ENCODE measurements around the gene FUT9.

The FUT9 gene

DNA sequence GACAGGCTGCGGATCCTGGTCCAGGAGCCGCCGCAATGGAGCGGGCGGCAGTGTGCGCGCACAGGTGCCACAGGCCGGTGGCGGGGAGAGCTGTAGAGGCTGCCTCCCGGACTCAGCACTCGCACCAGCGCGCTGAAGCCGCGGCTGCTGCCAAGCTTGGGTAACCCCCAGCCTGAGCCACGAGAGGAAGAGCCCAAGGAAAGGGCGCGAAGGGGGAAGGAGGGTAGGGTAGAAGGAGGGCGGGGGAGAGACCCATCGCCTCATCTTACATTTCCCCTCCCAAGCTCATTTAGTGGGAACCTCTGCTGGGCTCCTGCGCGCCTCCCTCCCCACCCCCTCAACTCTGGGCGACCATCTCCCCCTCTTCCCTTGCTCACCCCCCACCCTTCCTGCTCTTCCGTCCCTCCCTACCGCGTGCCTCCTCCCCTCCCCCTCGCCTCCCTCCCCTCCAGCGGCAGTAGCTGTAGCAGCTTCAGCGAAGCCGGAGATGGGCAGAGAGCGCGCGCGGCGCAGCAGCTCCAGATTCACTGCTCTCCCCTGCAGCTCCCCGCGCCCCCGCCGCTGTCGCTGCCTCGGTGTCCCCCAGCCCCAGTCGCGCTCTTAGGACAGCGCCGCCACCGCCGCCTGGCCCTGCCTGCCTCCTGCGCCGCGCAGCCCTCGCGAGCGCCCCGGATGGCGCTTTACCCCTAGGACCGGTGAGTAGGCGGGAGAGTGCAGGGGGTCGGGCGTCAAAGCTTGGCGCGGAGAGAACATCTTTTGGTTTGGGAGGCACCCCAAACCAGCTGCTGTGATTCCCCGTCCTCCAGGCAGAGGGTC lies at the start of gene FUT9:
TSS of gene FUT9 (plus strand) at position 457 of the 816 bp plus-strand sequence. CDS start 187,182 bp downstream, outside the sequence.
- no peak for DNase-seq

DNA sequence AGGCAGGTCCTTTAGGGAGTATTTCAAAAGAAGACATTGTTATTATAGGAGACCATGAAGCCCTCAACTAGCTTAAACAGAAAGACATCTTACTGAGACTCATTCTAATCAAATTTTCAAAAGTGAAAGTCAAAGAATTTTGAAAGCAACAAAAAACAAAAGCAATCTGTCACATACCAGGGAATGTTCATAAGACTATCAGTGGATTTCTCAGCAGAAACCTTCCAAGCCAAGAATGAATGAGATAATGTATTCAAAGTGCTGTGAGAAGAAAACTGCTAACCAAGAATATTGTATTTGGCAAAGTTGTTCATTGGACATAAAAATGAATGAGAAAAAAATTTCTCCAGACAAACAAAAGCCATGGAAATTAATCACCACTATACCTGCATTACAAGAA lies 48.2 kb upstream of the FUT9 start:
- no peak for DNase-seq

DNA sequence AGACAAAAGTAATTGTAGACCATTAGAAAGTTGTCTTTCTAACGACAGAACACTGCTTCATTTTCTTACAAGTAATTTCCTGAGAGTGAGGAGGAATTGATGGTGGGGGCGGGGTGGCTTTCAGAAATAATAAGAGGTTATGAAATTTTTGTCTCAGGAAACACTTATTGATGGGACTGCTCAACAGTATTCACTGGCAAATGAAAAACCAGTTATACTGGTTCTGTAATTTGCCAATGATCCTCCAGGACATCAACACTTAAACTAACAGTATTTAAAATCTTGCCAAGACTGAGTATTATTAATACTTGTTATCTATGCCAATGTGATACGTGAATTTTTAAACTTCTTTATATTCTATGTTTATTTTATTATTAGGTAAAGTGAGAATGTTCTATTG lies 41.8 kb upstream of the FUT9 start:
- no peak for DNase-seq

DNA sequence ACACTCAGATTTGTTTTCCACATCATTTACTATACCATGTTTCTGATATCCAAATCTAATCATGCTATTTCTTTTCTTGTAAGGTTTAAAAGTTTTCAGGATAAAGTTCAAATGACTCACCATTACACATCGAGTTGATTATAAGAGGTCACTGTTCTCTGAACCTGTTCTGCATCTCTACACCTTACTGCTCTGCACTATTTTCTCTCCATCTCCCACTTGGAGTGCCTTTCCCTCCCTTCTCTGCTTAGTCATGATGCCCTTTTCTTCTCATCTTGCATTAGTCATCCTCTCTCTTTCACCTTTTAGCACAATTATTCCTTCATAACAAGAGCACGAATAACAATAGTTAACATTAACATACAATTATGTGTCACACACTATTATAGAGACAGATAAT lies 37.5 kb upstream of the FUT9 start:
- no peak for DNase-seq

DNA sequence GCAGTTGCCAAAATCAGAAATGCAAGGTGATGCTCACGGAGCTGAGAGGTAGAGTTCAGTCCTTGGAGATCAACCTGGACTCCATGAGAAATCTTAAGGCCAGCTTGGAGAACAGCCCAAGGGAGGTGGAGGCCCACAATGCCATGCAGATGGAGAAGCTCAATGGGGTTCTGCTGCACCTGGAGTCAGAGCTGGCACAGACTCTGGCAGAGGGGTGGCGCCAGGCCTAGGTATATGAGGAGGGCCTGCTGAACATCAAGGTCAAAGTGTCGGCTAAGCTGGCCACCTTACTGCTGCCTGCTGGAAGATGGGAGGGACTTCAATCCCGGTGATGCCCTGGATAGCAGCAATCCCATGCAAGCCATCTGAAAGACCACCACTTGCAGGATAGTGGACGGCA lies 23.9 kb upstream of the FUT9 start:
- no peak for DNase-seq

DNA sequence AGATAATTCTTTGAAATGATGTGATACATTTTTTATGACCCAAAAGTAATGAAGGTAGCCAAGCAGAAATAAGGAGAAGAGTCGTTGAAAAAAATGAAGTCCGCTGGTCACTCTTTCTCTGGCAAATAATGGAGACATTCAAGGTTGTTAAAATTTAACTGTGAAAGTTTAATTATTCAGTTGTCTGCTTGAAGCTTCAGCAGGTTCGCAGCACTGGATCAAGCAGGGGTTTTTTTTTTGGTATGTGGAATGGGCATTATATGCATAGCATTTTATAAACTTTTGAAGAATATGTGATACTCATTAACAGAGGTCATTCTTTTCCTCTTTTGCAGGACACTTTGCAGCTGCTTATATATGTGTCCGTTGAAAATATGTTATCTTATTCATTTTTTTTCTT lies 21.6 kb upstream of the FUT9 start:
- no peak for DNase-seq

DNA sequence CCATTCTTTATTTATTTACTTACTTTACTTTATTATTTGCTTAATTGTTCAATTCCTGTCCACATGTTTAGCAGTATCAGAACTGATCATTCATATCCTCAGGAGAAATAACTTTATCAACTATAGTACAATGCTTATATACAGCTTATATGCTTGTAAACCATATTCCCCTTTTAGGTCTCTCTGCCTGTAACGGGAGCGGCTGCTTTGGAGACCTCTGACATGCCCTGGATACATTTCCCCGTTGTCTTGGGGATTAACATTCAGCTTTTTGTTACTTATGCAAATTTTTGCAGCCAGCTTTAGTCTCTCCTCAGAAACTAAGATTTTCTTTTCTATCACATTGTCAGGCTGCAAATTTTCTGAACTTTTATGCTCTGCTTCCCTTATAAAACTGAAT lies 17.6 kb upstream of the FUT9 start:
- no peak for DNase-seq

DNA sequence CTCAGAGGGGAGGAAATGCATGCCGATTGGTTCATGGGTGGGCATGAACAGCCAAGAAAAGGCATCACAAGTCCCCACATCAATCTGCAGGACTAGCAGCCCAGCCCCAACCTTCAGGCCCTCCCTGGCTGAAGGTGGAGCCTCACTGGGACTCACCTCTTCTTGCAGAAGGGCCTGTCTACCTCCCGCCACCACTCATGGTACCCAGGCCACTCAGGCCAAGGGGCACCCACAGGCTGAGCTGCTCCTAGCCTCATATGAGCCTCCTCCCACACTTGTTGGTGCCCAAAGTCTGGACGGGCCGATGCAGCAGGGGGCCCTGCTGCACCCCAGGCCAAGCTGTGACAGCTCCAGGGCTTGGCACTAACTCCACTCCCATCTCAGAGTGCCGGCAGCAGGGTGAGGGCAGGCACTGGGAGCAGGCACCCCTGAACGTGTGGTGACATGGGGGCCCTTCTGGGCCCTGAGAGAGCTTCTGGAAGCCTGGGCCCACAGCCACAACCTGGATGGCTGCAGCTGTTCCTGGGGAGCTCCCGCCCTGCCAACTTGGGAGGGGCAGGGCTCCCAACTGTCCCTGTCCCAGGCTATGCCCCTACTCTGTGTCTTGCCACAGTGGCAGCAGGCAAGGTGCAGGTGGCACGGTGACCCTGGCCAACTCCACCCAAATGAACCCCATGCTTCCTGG lies 13.7 kb upstream of the FUT9 start:
- no peak for DNase-seq

DNA sequence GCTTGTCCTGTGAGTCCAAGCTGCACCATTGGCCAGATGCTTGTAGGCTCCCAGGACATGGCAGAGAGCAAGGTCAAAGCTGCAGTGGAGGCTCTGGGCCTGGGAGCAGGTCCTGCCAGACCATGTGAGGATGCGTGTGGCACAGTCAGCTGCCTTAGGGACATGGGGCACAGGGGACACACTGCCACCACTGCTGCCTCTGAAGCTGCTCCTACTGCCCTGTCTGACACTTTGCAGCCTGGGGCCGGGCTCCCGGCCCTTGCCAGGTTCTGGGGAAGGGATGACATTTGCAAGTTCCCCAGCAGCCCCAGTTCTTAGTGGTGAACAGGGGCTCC lies 13.2 kb upstream of the FUT9 start:
- no peak for DNase-seq

DNA sequence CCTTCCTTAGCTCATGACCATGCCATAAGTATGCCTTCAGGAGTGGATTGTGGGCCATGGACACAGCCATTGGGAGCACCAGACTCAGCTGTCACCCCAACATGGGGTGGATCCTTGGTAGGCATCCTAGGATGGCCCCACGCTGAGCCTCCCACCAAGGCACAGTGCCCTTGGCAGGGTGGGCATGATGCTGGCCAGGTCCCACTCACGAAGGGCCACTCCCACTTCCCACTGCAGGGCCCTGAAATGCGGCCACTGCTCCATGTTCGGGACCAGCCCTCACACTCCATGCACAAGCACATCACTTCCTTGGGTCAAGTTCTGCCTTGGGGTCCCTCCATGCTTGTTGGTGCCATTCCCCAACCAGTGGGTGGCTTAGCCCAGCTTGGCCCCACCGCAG lies 12.9 kb upstream of the FUT9 start:
- DNase-seq, result no peak

DNA sequence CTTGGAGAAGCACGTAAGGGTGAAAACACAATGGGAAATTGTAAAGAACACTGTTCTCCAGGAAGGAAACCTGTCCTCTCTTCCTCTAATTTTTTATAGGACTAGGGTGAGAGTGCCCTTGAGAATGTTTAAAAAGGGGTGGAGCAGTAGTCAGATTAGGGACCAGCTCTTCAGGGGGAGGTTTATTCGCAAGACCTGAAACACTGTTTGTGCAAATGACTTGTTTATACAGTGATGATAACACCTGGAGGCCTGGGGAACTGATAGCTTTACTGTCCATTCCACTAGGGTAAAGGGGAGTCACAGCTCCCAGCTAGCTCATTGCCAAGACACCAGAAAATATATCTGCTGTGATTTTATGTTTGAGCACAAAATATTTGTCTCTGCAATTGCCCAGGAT lies 8.1 kb upstream of the FUT9 start:
- DNase-seq, result no peak

DNA sequence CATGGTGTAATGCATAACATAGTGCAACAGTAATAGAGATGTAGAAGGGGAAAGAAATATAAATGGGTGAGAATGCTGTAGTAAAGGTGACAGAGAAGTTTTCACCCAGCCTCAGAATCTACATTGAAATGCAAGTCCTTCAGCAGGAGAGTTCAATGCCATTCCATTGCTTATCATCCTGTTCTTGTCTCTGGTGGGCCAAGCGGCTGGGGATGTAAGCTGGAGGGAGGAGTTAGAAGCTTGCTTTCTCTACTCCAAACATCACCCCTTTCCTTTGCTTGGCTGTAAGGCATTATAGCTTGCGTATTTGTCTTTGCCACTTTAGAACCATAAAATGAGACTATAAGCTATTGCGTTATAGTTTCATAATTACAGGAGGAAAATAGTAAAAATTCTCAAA lies 2.2 kb upstream of the FUT9 start:
- no peak for DNase-seq

DNA sequence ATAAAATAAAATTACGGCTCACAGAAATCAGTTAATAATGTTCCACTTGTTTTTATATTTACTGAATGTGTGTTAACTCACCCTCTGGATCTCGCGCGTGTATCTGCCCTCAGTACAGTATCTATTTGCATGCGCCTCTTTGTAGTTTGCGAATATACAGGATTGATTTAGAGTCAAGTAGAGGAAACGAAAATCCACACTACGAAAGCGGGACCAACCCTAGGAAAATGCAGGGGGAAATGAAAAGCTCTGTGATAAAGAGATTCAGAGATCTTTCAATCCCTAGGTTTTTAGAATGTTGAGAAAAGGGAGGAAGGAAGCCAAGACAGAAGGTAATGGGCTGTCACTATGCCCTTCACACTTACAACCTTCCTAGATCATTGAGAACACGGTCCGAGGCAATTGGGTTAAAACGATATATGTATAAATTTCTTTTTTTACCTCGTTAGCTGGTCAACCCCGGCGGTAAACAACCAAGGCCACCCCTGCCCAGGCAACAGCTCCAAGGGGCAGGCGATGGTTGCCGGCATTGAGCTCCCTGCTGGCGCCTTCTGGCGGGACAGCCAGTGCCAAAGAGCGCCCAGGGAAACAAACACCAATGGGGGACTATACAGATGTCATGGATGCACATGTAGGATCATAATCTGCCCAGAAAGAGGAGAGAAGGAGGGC lies 792 bp upstream of the FUT9 start:
- DNase-seq, result no peak

DNA sequence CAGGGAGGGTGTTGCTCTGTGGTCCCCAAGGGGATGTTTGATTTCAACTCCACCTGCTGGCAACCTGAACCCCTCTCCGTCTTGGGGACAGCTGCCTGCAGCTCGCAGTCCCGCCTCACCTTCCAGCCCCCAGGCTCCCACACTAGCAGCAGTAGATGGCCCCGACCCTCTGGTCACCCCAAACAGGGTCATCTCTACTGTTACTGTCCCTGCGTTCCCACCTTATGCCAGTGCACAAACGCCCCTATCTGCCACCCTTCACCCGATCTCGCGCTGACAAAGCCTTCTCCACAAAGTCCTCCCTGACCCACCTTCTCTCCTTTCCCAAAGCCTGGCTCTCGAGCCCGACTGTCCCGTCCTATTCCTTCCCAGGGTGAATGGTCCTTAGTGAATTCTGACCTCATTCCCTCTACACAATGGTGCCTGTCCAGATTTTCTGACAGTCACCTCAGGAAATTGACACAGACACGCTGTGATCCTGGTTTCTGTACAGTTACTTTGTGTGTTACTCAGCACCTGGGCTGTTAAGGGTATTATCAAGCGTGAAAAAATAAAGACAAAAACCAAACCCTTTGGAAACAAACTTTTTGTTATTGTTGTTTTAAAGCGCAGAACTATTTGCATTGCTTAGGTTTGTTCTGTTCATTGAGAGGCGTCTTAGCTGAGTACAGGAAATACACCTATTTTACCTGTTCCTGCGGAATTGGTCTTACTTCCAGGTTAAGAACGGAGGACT lies 728 bp downstream of the FUT9 start:
- no peak for DNase-seq

DNA sequence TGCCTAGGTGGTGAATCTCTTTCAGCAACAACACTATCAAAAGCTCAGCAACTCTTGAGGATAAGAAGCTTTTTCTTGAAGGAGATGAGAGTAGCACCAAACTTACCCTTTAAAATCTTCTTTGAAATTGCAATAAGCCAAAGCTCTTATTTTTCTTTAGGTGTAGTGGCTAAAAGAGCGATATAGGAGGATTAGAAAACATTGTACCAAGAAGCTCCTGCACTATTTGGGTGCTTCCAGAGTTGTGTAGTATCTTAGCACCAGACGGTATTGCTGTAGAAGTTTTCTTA lies 1.2 kb downstream of the FUT9 start:
- DNase-seq, result no peak

DNA sequence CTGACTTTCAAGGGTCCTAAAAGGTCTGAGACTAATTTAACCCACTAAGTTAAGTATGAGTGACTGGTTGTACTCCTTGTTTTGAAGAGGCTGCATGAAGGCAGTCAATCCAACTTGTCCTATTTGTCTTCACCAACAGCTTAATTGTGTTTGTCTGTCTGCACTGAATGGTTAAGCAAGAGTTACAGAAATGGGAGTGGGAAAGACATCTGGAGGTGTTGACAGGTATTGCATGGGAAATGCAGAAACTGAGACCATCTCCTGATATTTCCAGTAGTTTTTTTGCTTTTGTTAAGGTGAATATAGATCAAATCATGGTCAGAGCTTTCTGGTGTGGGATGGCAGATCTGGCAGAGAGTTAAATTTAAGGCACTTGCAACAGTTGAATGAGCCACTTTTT lies 6.5 kb downstream of the FUT9 start:
- DNase-seq, result no peak

DNA sequence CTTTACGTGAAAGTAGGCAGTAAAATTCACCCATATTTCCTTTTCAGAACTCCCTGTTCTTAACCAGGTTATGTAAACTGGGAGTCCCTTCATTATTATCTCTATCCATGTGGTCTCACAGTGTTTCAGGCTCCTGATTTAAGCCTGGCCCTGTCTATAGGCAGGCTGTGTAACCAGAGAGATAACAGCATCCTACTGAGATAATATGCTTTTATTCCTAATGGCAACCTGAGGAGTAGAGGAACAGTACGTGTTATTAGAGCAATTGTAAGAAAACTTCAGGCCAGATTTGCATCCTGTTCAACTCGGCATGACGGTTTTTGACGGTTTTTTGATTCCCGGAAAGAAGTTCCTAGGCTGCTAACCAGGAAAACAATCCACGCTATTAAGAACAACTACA lies 16.9 kb downstream of the FUT9 start:
- no peak for DNase-seq

DNA sequence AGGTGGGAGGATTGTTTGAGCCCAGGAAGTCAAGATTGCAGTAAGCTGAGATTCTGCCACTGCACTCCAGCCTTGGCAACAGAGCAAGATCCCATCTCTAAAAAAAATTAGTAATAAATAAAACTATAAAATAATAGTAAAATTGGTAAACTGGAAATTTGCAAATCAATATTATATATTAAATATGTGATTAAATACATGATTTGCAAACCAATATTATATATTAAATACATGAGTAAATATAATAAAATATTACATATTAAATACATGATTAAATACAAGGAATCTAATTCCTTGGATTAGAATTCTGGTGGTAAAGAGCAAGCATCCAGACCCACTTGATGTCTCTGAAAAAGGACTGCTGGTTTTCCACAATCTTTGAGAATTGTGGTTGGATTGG lies 35.8 kb downstream of the FUT9 start:
- DNase-seq, result no peak

DNA sequence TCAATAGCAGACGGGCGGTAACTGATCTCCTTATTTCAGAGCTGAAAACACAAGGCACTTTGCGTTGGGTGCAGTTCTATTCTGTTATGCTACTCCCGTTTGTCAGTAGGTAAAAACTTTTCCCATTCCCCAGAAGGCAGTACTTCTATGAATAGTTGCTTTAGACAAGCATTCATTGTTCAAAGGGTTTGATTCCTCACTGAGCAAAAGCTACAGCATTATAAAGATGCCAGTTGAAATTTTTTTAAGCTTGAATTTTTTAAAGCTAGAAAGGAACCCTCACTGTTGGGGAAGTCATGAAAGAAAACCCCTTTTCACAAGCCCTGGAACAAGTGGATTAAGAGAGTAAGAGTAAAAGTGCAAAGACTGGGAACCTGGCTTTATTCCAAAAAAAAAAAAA lies 42.3 kb downstream of the FUT9 start:
- DNase-seq, result no peak

DNA sequence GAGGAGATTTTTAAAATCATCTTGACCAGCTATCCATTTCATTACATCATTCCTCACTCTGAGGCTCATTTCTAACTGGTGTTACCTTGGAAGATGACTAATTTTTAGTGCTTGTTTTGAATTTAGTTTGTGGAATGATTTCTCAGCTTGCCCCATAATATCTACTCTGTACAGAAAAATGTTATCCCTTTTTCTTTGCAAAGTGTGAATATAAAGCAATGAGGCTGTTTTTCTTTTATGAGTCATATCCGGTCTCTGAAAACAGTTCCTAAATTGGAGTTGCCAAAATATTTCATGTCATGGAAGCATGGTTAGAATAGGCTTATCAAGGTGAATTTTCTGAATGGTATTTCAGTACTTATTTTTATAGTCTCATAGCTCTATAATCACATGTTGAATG lies 43.8 kb downstream of the FUT9 start:
- no peak for DNase-seq

DNA sequence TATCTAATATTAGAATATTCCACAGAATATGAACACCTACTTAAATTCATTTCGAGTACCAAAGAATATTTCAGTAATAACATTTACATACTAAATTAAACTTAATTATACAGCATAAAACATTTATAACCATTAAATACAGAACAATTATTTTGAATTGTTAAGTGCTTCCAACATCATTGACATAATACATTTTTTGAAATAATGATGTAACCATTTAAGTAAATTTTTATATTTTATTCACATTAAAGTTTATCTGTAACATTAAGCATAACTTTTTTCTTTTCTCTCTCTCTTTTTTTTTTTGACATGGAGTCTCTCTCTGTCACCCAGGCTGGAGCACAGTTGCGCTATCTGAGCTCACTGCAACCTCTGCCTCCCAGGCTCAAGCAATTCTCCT lies 44.5 kb downstream of the FUT9 start:
- DNase-seq, result no peak

DNA sequence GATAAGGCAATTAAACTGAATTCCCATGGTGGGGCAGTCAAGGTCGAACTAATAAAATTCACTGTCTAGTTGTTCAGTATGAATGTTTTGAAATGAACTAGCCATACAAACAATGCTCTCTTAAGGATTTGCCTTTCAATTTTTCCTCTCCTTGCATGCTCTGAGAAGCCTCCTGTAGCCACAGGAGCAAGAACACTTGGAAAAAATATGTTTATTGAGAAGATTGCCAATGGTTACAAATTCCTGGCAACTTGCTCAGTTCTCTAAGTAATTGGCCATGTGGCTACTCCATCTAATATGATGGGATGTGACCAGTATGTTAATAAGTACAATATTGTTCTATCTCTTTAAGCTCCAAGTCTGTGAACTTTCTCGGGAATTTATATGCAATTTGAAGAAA lies 49.4 kb downstream of the FUT9 start:
- no peak for DNase-seq

DNA sequence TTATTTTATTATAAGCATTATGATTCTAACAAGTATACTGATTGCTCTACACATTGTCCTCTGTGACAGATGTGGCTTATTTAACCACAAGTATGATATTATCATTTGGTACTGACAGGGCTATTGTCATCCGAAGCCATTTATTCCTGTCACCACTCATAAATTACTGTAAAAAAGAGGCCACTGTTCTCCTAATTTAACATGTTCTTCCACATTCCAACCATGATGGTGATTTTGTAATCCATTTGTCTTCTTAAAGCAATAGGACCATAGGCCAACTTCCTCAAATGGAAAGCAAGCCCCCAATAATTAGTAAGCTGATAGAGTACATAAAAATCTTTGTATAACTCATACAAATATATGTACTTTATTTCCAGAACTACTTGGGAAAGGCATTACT lies 50.6 kb downstream of the FUT9 start:
- no peak for DNase-seq

DNA sequence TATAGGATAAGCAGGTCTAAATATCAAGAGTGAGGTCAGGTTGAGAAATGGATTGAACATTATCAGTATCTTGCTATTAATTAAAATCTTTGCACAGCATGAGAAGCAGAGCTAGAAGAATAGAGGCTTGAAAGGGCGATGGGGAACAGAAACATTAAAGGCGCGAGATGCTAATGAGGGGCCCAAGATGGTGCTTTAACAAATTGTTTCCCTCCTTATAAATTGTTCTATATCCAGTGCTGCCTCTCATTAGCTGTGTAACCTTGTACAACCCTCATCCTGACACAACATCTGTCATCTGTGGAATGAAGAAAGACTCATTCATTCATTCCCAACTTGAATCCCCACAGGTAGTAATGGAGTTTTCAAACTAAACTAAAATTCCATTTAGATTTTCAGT lies 57.8 kb downstream of the FUT9 start:
- DNase-seq, result no peak

Measured in activated naive CD4-positive, alpha-beta T cell (primary cell).